ENCODE results near the gene RIPK1. TPM values are rescaled to one million over a fixed set of nuclear protein-coding genes. Genes with fewer than 3 reads are reported as not detected.
A peak's percentile ranks its signal among the peaks of the same experiment; 100 is the strongest.
"Not testable (repeated sequence)": the region's sequence is repeated elsewhere in the genome, so short reads cannot be mapped to it uniquely, and the experiment has no call there.

The RIPK1 gene
- polyA plus RNA-seq, 2 of the 4 experiments (the other 2 are of a cell fraction): 10.6 to 14.3 TPM

DNA sequence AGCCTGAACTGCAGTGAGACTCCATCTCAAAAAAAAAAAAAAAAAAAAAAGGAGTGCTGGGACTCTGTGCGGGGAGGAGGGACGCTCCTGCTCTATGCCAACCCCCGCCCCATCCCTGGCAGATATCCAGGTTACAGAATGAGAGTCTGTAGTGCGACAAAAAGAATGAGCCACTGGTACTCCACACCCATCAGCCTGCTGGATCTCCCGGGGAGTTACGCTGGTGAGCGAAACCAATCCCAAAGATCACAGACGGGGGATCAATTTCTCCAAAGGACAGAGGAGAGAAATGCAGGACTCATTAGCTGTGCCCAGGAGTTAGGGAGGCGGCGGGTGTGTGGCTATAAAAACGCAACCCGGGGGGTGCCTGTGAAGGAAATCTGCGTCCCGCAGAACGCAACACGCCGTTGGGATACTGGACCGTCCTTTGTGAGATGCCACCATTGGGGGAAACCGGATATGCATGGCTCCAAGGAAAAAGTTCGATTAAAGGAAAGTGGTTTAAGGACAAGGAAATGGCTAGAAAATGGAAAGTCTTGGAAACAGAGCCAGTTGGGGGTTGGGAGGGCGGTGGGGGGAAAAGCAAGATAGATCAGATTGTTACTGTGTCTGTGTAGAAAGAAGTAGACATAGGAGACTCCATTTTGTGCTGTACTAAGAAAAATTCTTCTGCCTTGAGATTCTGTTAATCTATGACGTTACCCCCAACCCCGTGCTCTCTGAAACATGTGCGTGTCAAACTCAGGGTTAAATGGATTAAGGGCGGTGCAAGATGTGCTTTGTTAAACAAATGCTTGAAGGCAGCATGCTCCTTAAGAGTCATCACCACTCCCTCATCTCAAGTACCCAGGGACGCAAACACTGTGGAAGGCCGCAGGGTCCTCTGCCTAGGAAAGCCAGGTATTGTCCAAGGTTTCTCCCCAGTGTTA, 13.8 kb upstream of the RIPK1 start:
- DNase-seq (ENCODE audit: low read depth in 1 of 2, low spot score in 1 of 2) (peak in 1 of 2 experiments; percentile 11), ATAC-seq (peak in 1 of 2 experiments; percentile 2; a peak in 1 of 6 replicates)
- 72% methylated on average over 27 of the region's 27 CpGs for WGBS (ENCODE audit: missing lambda C conversion rate)
- Histone ChIP-seq H3K27ac (peak overlapping the region; percentile 70 to 88), H3K4me2 (peak overlapping the region; percentile 79), H3K4me1 (peaks cover 12% of the 10 kb centered on the region), H3K4me3 (peak overlapping the region; percentile 50; the same call in 2 of the 3 replicates)
- CTCF ChIA-PET: interaction anchor here (0.8 to 2.7 kb wide), 11 partner anchors 27 to 263 kb away, joined by 3 to 18 read pairs (median 3); partner anchors contain the start of gene NQO2
- H3K9me3 ChIP-seq, FAIRE-seq: not testable (repeated sequence)
- POLR2A ChIA-PET: interaction anchor here (0.6 to 1.5 kb wide), 7 partner anchors 7 to 65 kb away, joined by 4 to 18 read pairs (median 6); partner anchors contain the start of gene NQO2

DNA sequence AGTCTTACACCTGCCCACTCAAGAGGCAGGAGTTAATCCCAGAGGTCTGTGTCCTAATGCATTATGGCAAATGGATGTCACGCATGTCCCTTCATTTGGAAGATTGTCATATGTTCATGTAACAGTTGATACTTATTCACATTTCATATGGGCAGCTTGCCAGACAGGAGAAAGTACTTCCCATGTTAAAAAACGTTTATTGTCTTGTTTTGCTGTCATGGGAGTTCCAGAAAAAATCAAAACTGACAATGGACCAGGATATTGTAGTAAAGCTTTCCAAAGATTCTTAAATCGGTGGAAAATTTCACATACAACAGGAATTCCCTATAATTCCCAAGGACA, 13.2 kb upstream of the RIPK1 start:
- POLR2A ChIA-PET; ATAC-seq; DNase-seq (ENCODE audit: low read depth in 1 of 2, low spot score in 1 of 2); H3K4me2 ChIP-seq; H3K27ac ChIP-seq; H3K9me3 ChIP-seq; H3K4me3 ChIP-seq; FAIRE-seq: not testable (repeated sequence)
- WGBS (ENCODE audit: missing lambda C conversion rate): 53% methylated on average over 3 of the region's 3 CpGs
- CTCF ChIA-PET: interaction anchor here (1.0 to 1.7 kb wide), 6 partner anchors 38 to 264 kb away, joined by 3 to 8 read pairs (median 3); partner anchors contain the start of gene NQO2
- H3K4me1 ChIP-seq: peaks cover 12% of the 10 kb centered on the region

DNA sequence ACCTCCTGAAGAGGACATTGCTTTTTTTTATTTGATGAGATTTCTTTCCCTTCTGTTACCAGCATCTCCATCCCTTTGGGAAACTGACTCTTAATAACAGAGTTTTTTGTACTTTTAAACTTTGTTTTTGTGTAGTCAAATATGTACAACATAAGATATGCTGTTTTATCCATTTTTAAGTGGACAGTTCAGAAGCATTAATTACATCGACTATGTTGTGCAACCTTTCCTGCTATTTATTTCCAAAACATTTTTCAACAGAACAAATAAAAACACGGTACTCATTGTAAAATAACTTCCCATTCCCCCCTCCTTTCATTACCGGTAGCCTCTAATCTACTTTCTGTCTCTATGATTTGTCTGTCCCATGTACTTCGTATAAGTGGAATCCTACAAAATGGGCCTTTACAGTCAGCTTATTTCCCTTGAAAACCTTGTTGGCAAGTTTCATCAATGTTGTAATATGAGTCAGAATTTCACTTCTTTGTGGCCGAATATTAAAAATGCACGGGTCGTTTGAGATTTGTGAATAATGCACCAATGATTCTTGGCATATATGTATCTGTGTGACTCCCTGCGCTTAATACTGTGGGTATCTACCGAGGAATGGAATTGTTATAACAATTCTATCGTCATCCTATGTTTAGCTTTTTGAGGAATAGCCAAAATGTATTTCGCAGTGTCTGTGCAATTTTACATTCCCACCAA, 11.1 kb upstream of the RIPK1 start:
- H3K9me3 ChIP-seq: no peaks in the 10 kb centered on the region
- H3K4me1 ChIP-seq: peaks cover 17% of the 10 kb centered on the region
- FAIRE-seq: no peak
- TF ChIP-seq TP53 (CRISPR knock-in tag; IDR thresholded peaks at IDR 0.05): no peak
- no peak for TF ChIP-seq CBX2 (IDR thresholded peaks at IDR 0.05; ENCODE audit: borderline replicate concordance, low read depth)
- TF ChIP-seq JUNB (IDR thresholded peaks at IDR 0.05): no peak
- H3K27ac ChIP-seq: no peak overlapping the region
- H3K4me2 ChIP-seq: no peak overlapping the region
- ChIA-PET CTCF (interaction anchor here (0.9 to 3.8 kb wide), 7 partner anchors 9 to 110 kb away, joined by 3 to 15 read pairs (median 3); partner anchors contain the start of gene NQO2), POLR2A (no interaction called here)
- no peak for ATAC-seq
- no peak overlapping the region for H3K4me3 ChIP-seq
- WGBS (ENCODE audit: missing lambda C conversion rate): 53% methylated on average over 11 of the region's 11 CpGs
- DNase-seq (ENCODE audit: low read depth in 1 of 2, low spot score in 1 of 2): no peak

DNA sequence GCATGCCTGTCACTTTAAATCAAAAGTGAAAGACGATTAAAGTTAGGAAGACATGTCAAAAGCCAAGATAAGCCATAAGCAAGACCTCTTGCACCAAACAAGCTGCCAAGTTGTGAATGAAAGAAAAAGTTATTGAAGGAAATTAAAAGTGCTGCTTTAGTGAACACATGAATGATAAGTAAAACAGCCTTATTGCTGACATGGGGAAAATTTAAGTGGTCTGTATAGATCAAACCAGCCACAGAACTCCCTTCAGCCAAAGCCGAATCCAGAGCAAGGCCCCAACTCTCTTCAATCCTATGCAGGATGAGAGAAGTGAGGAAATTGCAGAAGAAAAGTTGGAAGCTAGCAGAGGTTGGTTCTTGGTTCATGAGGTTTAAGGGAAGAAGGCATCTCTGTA, 9.3 kb upstream of the RIPK1 start:
- ChIA-PET CTCF (interaction anchor here (1.1 to 3.8 kb wide), 4 partner anchors 57 to 106 kb away, joined by 3 to 15 read pairs (median 8); no protein-coding TSS in a partner anchor), POLR2A (no interaction called here)
- 48% methylated on average over 2 of the region's 2 CpGs for WGBS (ENCODE audit: missing lambda C conversion rate)
- FAIRE-seq (no peak), DNase-seq (ENCODE audit: low read depth in 1 of 2, low spot score in 1 of 2) (no peak), ATAC-seq (no peak)
- Histone ChIP-seq H3K27ac (no peak overlapping the region), H3K4me3 (no peak overlapping the region), H3K9me3 (no peaks in the 10 kb centered on the region), H3K4me1 (peaks cover 11% of the 10 kb centered on the region), H3K4me2 (no peak overlapping the region)
- TF ChIP-seq ZC3H11A (IDR thresholded peaks at IDR 0.05) (no peak), MAFK (IDR thresholded peaks at IDR 0.05; ENCODE audit: partially characterized antibody) (peak; percentile 76)

DNA sequence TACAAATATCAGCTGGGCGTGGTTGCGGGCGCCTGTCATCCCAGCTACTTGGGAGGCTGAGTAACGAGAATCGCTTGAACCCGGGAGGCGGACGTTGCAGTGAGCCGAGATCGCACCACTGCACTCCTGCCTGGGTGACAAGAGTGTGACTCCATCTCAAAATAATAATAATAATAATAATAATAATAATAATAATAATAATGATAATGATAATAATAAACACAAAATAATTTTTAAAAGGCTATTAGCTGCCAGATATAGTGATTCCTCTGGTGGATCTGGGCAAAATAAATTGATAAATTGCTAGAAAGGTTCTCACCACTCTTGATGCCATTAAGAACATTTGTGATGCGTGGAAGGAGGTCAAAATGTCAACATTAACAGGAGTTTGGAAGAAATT, 8.2 kb upstream of the RIPK1 start:
- H3K4me2 ChIP-seq; H3K9me3 ChIP-seq; POLR2A ChIA-PET; DNase-seq (ENCODE audit: low read depth in 1 of 2, low spot score in 1 of 2); ATAC-seq; FAIRE-seq; H3K27ac ChIP-seq; H3K4me3 ChIP-seq: not testable (repeated sequence)
- WGBS (ENCODE audit: missing lambda C conversion rate): 91% methylated on average over 11 of the region's 11 CpGs
- CTCF ChIA-PET: interaction anchor here (1.1 to 2.2 kb wide), 3 partner anchors 59 to 108 kb away, joined by 3 to 9 read pairs (median 8); no protein-coding TSS in a partner anchor
- peaks cover 11% of the 10 kb centered on the region for H3K4me1 ChIP-seq

DNA sequence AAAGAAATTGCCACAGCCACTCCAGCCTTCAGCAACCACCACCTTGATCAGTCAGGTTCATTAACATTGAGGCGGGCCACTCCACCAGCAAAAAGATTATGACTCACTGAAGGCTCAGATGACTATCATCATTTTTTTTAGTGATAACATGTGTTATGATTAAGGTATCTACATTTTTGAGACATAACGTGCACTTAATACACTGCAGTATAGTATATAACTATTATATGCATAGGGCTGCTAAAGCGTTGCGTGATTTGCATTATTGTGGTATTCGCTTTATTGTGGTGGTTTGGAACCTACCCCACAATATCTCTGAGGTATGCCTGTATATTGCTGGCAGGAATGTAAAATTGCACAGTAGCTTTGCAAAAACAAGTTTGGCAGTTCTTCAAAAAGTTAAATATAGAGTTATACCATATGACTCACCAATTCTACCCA, 6.8 kb upstream of the RIPK1 start:
- Histone ChIP-seq H3K4me3 (no peak overlapping the region), H3K4me1 (peaks cover 5% of the 10 kb centered on the region; the same call in 2 of the 3 replicates), H3K27ac (no peak overlapping the region), H3K9me3 (no peaks in the 10 kb centered on the region), H3K4me2 (no peak overlapping the region)
- ChIA-PET CTCF (interaction anchor here (0.6 to 0.8 kb wide), 2 partner anchors 60 to 261 kb away, joined by 3 read pairs; no protein-coding TSS in a partner anchor), POLR2A (interaction anchor here (0.6 kb wide), 1 partner anchor 8 kb away, joined by 4 read pairs; no protein-coding TSS in a partner anchor)
- ATAC-seq: no peak
- 81% methylated on average over 5 of the region's 5 CpGs for WGBS (ENCODE audit: missing lambda C conversion rate)
- no peak for TF ChIP-seq FOSL2 (IDR thresholded peaks at IDR 0.05)
- peak; percentile 32; the same call in 1 of the 2 replicates for TF ChIP-seq FOSL2 (CRISPR knock-in tag; IDR thresholded peaks at IDR 0.05)
- no peak for TF ChIP-seq ESRRA (IDR thresholded peaks at IDR 0.05; ENCODE audit: borderline replicate concordance, low read length)
- FAIRE-seq: no peak
- DNase-seq (ENCODE audit: low read depth in 1 of 2, low spot score in 1 of 2): no peak

DNA sequence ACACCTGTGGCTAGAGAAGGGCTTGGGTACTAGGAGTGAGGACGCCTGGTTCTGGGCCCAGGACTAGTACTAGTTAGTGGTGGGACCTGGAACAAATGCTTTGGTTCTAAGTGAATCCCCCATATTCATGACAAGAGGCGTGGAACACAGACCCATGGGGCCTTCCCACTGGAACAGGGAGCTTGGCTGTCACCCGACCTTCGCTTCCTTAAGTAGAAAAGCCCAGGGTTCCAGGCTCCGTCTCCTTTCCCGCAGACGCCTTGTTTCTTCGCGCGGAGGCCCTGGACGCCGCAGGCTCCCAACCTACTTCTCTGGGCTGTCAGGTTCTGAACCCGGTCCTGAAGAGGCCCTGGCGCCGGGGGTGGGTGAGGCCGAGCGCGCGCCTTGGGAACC, 5.0 kb upstream of the RIPK1 start:
- H3K4me2 ChIP-seq: peak overlapping the region; percentile 77; the same call in 1 of the 3 replicates
- WGBS (ENCODE audit: missing lambda C conversion rate): 7% methylated on average over 3 of the region's 19 CpGs
- CTCF ChIA-PET: interaction anchor here (0.6 to 1.1 kb wide), 2 partner anchors 73 to 111 kb away, joined by 3 to 4 read pairs; no protein-coding TSS in a partner anchor
- not testable (repeated sequence) for FAIRE-seq, ATAC-seq, H3K9me3 ChIP-seq, H3K4me1 ChIP-seq
- peak overlapping the region; percentile 82 to 89 for H3K27ac ChIP-seq
- peak in 1 of 2 experiments; percentile 17 for DNase-seq (ENCODE audit: low read depth in 1 of 2, low spot score in 1 of 2)
- POLR2A ChIA-PET: interaction anchor here (0.6 to 1.3 kb wide), 10 partner anchors 9 to 298 kb away, joined by 3 to 13 read pairs (median 4); partner anchors contain the start of genes NQO2, PSMG4 and WRNIP1
- peak overlapping the region; percentile 70 for H3K4me3 ChIP-seq
